Esophagus (tissue), 2 donors: ENCODE measurements around the gene PDE11A. TPM values are rescaled to one million over a fixed set of nuclear protein-coding genes. Genes with fewer than 3 reads are reported as not detected.

Experiments used
- H3K27ac ChIP-seq, 2 donors: one replicate each; pipeline ENCODE4 v1.5.1; 2013; ENCODE audit warnings: low read depth in 2 of 2, mild to moderate bottlenecking in 2 of 2, inconsistent platforms in 1 of 2, low read length in 1 of 2, moderate library complexity in 1 of 2
- H3K27me3 ChIP-seq, 2 donors: one replicate each; pipeline ENCODE4 v1.6.1; 2013; ENCODE audit warnings: low read length in 2 of 2, control low read depth in 1 of 2, mild to moderate bottlenecking in 1 of 2; ENCODE audit not compliant: insufficient read depth in 2 of 2, control insufficient read depth in 1 of 2
- H3K36me3 ChIP-seq, 2 donors: one replicate each; pipeline ENCODE4 v1.6.1; 2013; ENCODE audit warnings: low read length in 1 of 2; ENCODE audit not compliant: control insufficient read depth in 2 of 2, insufficient read depth in 2 of 2
- H3K4me1 ChIP-seq, 2 donors: one replicate each; pipeline ENCODE4 v1.6.1; 2013; ENCODE audit warnings: low read length in 1 of 2; ENCODE audit not compliant: control insufficient read depth in 2 of 2, insufficient read depth in 2 of 2
- H3K4me3 ChIP-seq, 2 donors: one replicate each; pipeline ENCODE4 v1.5.1; 2013; ENCODE audit warnings: low read length in 2 of 2, mild to moderate bottlenecking in 2 of 2, low read depth in 1 of 2, moderate library complexity in 1 of 2
- H3K9me3 ChIP-seq, 2 donors: one replicate each; pipeline ENCODE4 v1.6.1; 2013; ENCODE audit warnings: mild to moderate bottlenecking in 2 of 2, low read depth in 1 of 2, low read length in 1 of 2, moderate library complexity in 1 of 2; ENCODE audit not compliant: control insufficient read depth in 2 of 2, insufficient read depth in 1 of 2
- WGBS, 2 donors: extraction: QIAGEN DNeasy Blood & Tissue Kit; methylation state at CpG; one replicate each; pipeline ENCODE4 v1.1.7; 2013; 5-methylcytosine and 5-hydroxymethylcytosine counted together
- polyA plus RNA-seq, 2 donors: library from polyadenylated mRNA; stranded (reverse); fragments of 200-250 nt; gene quantifications; one replicate each; pipeline ENCODE4 v1.2.3, GENCODE V29; 2013
- donor health status: healthy with polysubstance abuse.
- donor health status: Bipolar disorder and iron deficiency.

PDE11A gene
- polyA plus RNA-seq, 2 donors, result not detected

DNA sequence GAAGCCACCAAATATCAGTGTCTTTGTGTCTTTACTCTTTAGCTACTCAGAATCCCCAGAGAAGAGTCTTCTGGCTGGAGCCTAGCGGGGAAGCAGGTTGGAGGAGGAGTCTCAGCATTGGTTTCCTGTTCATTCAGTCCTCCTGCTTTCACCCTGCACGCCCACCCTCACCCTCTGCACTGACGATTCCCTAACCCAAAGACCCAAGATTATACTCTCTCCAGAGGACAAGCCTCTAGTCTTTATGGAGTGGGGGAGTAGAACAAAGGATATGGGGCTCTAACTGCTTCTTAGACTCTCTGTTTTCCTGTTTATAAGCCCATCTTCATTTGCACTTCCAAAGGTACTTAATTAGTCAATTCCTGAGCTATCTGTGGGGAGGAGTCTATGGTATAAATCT is 341.2 kb downstream of the PDE11A start:
- H3K27me3 ChIP-seq, result no peaks in the 10 kb centered on the region
- H3K4me1 ChIP-seq, result no peaks in the 10 kb centered on the region
- 69 to 80% methylated on average over 3 of the region's 3 CpGs for WGBS, 2 donors
- H3K4me3 ChIP-seq, result no peak overlapping the region
- no peaks in the 10 kb centered on the region for H3K9me3 ChIP-seq
- H3K27ac ChIP-seq, result no peak overlapping the region
- no peaks in the 10 kb centered on the region for H3K36me3 ChIP-seq

- 62 to 68% methylated on average over 2 of the region's 2 CpGs for WGBS, 2 donors
- H3K27me3 ChIP-seq, result no peaks in the 10 kb centered on the region
- H3K9me3 ChIP-seq, result no peaks in the 10 kb centered on the region
- no peak overlapping the region for H3K27ac ChIP-seq
- no peak overlapping the region for H3K4me3 ChIP-seq
- H3K36me3 ChIP-seq, result no peaks in the 10 kb centered on the region
- no peaks in the 10 kb centered on the region for H3K4me1 ChIP-seq
Observed at GRCh38 chr2:177730792-177731191, 341.8 kb downstream of the PDE11A start.

DNA sequence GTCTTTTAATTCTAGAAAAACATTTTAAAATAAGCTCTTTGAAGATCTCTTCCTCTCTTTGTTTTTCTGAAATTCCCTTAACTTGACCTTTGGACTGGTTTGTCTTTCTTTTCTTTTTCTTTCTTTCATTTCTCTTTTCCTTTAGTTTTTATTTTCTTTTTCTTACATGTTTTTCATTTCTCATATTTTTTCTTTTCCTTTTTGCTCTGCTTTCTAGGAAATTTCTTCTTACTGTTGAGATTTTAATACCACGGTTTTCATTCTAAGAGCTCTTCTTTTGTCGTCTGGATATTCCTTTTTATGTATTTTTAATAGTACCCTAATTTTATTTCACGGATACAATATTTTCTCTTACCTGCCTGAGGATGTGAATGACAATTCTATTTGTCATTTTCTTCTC is 342.2 kb downstream of the PDE11A start:
- Histone ChIP-seq H3K4me1 (no peaks in the 10 kb centered on the region), H3K27me3 (no peaks in the 10 kb centered on the region), H3K36me3 (no peaks in the 10 kb centered on the region), H3K4me3 (no peak overlapping the region), H3K27ac (no peak overlapping the region), H3K9me3 (no peaks in the 10 kb centered on the region)
- 88 to 95% methylated on average over 3 of the region's 3 CpGs for WGBS, 2 donors

DNA sequence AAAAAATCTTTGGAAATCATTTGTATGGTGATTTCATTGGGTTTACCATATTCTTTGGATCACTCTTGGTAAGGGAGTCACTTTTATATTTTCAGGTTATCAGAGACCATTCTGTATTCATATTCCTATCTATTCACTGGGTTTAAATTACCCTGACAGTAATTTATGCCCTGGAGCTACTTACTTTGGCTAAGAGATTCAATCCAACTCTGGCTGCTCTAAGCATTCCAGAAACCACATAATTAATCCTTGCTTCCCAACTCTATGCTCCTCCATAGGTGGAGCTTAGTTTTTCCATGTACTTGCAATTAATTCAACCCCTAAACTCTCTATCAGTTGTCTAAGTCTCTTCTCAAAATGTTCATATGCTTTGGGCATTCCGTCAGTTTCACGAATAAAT is 343.7 kb downstream of the PDE11A start:
- Histone ChIP-seq H3K36me3 (no peaks in the 10 kb centered on the region), H3K9me3 (no peaks in the 10 kb centered on the region), H3K27ac (no peak overlapping the region), H3K4me3 (no peak overlapping the region), H3K4me1 (no peaks in the 10 kb centered on the region), H3K27me3 (no peaks in the 10 kb centered on the region)
- 60 to 74% methylated on average over 2 of the region's 2 CpGs for WGBS, 2 donors

- Histone ChIP-seq H3K27me3 (no peaks in the 10 kb centered on the region), H3K36me3 (no peaks in the 10 kb centered on the region), H3K4me3 (no peak overlapping the region), H3K27ac (no peak overlapping the region), H3K9me3 (no peaks in the 10 kb centered on the region), H3K4me1 (no peaks in the 10 kb centered on the region)
- WGBS, 2 donors, result 71 to 77% methylated on average over 4 of the region's 4 CpGs
Observed at GRCh38 chr2:177728399-177728765, 344.2 kb downstream of the PDE11A start.

- Histone ChIP-seq H3K4me1 (no peaks in the 10 kb centered on the region), H3K4me3 (no peak overlapping the region), H3K27ac (no peak overlapping the region), H3K36me3 (no peaks in the 10 kb centered on the region), H3K27me3 (no peaks in the 10 kb centered on the region), H3K9me3 (no peaks in the 10 kb centered on the region)
- 81 to 83% methylated on average over 13 of the region's 13 CpGs for WGBS, 2 donors
Observed at GRCh38 chr2:177727577-177728398, 344.8 kb downstream of the PDE11A start.

DNA sequence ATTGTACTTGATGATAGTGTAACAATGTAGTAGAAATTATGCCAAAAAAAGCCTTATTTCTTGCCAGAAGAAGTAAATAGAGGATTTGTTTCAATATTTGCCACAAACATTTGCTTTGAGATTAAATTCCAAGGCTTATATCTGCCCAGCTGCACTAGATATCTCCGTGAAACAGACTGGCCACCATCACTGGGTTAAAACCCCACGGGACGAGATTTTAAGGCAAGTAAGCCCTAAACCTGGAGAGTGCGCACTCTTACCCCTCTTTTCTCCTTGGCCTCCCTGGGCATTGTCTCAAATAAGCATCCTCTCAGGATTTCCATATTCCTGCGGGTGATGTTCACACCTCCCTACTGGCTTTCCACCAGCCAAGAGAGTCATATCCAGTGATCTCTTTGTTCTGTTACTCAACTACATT is 345.6 kb downstream of the PDE11A start:
- Histone ChIP-seq H3K27ac (no peak overlapping the region), H3K36me3 (no peaks in the 10 kb centered on the region), H3K4me3 (no peak overlapping the region), H3K9me3 (no peaks in the 10 kb centered on the region), H3K4me1 (no peaks in the 10 kb centered on the region), H3K27me3 (no peaks in the 10 kb centered on the region)
- WGBS, 2 donors, result 69 to 76% methylated on average over 5 of the region's 5 CpGs

- Histone ChIP-seq H3K36me3 (no peaks in the 10 kb centered on the region), H3K4me3 (no peak overlapping the region), H3K4me1 (no peaks in the 10 kb centered on the region), H3K27ac (no peak overlapping the region), H3K9me3 (no peaks in the 10 kb centered on the region), H3K27me3 (no peaks in the 10 kb centered on the region)
- 38 to 46% methylated on average over 10 of the region's 10 CpGs for WGBS, 2 donors
Observed at GRCh38 chr2:177724398-177725287, 347.9 kb downstream of the PDE11A start.

DNA sequence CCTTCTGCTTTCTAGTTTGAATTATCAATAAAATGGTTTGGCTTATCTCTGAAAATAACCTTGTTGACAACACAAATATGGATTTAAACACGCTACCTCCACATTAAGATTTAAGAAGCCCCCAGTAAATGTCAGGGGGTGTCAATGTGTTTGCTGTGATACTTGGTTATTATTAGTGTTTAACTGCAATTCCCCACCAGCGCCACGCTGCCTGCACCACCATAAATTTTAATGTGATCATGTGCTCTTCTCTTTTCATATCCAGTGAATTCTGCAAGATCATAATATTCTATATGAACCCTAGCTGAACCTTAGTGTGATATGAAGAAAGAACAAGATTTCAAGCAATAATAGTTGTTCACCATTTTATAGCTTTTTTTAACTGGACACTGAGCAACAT is 349.3 kb downstream of the PDE11A start:
- no peak overlapping the region for H3K27ac ChIP-seq
- H3K4me1 ChIP-seq, result no peaks in the 10 kb centered on the region
- no peaks in the 10 kb centered on the region for H3K27me3 ChIP-seq
- no peak overlapping the region for H3K4me3 ChIP-seq
- WGBS, 2 donors, result 91% methylated on average over 3 of the region's 3 CpGs
- H3K36me3 ChIP-seq, result no peaks in the 10 kb centered on the region
- no peaks in the 10 kb centered on the region for H3K9me3 ChIP-seq
